ENCODE data around the gene SPATA13.

DNA sequence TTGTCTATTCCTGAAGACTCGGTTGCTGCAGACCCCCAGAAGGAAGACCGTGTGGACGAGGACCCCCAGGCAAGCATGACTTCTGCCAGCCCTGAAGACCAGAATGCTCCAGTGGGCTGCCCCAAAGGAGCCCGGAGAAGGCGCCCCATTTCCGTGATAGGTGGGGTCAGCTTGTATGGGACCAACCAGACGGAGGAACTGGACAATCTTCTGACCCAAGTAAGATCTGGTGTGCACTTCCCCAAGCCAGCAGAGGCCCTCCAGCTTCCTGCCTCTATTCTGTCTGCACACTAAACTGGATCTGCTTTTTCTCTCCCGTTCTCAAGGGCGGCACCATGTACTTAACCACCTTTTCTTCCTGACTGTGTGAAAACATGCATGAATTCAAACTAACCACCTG, 89.1 kb downstream of the SPATA13 start:
- no peak for TF ChIP-seq FOXP2 (optimal IDR thresholded peaks at IDR 0.05; ENCODE audit: borderline replicate concordance, extremely low read depth, extremely low read length, insufficient read depth)
- TF ChIP-seq REST (IDR thresholded peaks at IDR 0.05; ENCODE audit: insufficient read depth in 1 of 2, low read depth in 2 of 2, low read length in 2 of 2), result no peak

All from PFSK-1 (cell line).